GM12878 (cell line): Measurements from ENCODE around the gene CD33. TPM values are rescaled to one million over a fixed set of nuclear protein-coding genes. Genes with fewer than 3 reads are reported as not detected.

Experiments used
- ATAC-seq: fragments of 200-7000 bp; cut with Tn5 transposase; 3 replicates; pipeline ENCODE4 v1.9.1; 2020; ENCODE audit warnings: mild to moderate bottlenecking, moderate library complexity
- BruUV-seq: library from RNA; stranded (reverse); fragments of 400-500 nt; replicated peaks from 2 replicates; lab custom pipeline; 2021; lab: Mats Ljungman, UMichigan
- CTCF ChIA-PET: fragments of 300-600 bp; sonication (Branson Sonifier 250); formaldehyde crosslinking; extraction: SDS; loops from one replicate; lab custom pipeline; 2021; ENCODE audit warnings: inconsistent platforms; lab: Yijun Ruan, JAX
- POLR2A ChIA-PET: fragments of 350-600 bp; formaldehyde crosslinking; extraction: SDS; loops from one replicate; lab custom pipeline; 2021; ENCODE audit warnings: inconsistent platforms; lab: Charles Lee
- RAD21 ChIA-PET: fragments of 300-600 bp; sonication (Branson Sonifier 250); formaldehyde crosslinking; loops from one replicate; lab custom pipeline; 2023; ENCODE audit warnings: antibody characterized with exemption; ENCODE audit not compliant: unreplicated experiment; lab: Charles Lee
- SMC1A ChIA-PET: fragments of 300-600 bp; sonication (Branson Sonifier 250); formaldehyde crosslinking; loops from one replicate; lab custom pipeline; 2023; ENCODE audit not compliant: unreplicated experiment, uncharacterized antibody; lab: Charles Lee
- DNase-seq: peaks from one replicate; pipeline ENCODE4 v3.0.0-alpha.2; 2011; ENCODE audit warnings: low read depth, low spot score
- FAIRE-seq: peaks from 3 replicates; lab custom pipeline; 2011; peaks lifted over from hg19 to GRCh38; lab: Jason Lieb, UNC
- H2AFZ ChIP-seq: 2 replicates; pipeline ENCODE4 v1.6.0; 2011; ENCODE audit warnings: low read depth, low read length, control low read depth; ENCODE audit not compliant: control insufficient read depth
- H3K27ac ChIP-seq: 2 replicates; pipeline ENCODE4 v1.5.1; 2011; ENCODE audit warnings: control low read depth; ENCODE audit not compliant: control insufficient read depth, insufficient read depth
- H3K27me3 ChIP-seq, 2 experiments: replicated peaks in 1 of 2; 2 replicates each; pipeline versions ENCODE4 v1.6.0 to v1.6.1; 2011; ENCODE audit warnings: low read length in 1 of 2; ENCODE audit not compliant: control insufficient read depth in 2 of 2, insufficient read depth in 2 of 2
- H3K36me3 ChIP-seq, 2 experiments: 2 replicates each; pipeline ENCODE4 v1.5.1; 2011; ENCODE audit warnings: low read length in 1 of 2; ENCODE audit not compliant: control insufficient read depth in 2 of 2, insufficient read depth in 2 of 2
- H3K4me1 ChIP-seq: 2 replicates; pipeline ENCODE4 v1.6.1; 2011; ENCODE audit warnings: mild to moderate bottlenecking, low read length, moderate library complexity, mixed read lengths; ENCODE audit not compliant: control insufficient read depth, insufficient read depth
- H3K4me2 ChIP-seq: 2 replicates; pipeline ENCODE4 v1.6.0; 2011; ENCODE audit warnings: control low read depth; ENCODE audit not compliant: control insufficient read depth, insufficient read depth
- H3K4me3 ChIP-seq: fragments of 200-600 bp; sonication (generic); 2 replicates; pipeline ENCODE4 v1.5.1; 2016
- H3K79me2 ChIP-seq: 2 replicates; pipeline ENCODE4 v1.6.0; 2011; ENCODE audit warnings: low read length; ENCODE audit not compliant: control insufficient read depth, insufficient read depth
- H3K9ac ChIP-seq: 2 replicates; pipeline ENCODE4 v1.8.0; 2011; ENCODE audit warnings: low read length, control low read depth, mixed read lengths; ENCODE audit not compliant: control insufficient read depth, insufficient read depth
- H3K9me3 ChIP-seq: replicated peaks from 3 replicates; pipeline ENCODE4 v1.5.1; 2011; ENCODE audit warnings: mild to moderate bottlenecking, low read length; ENCODE audit not compliant: control insufficient read depth, insufficient read depth
- H4K20me1 ChIP-seq: 2 replicates; pipeline ENCODE4 v1.6.0; 2011; ENCODE audit not compliant: control insufficient read depth, insufficient read depth
- ASH2L ChIP-seq: fragments of 300-600, 200-600 bp; sonication (generic); IDR thresholded peaks from 2 replicates; pipeline ENCODE4 v1.6.1; 2017; ENCODE audit warnings: low read depth, mild to moderate bottlenecking, borderline replicate concordance
- CBFB ChIP-seq: IDR thresholded peaks from 2 replicates; pipeline ENCODE4 v1.6.1; 2016; ENCODE audit warnings: antibody characterized with exemption, low read depth
- DPF2 ChIP-seq: fragments of 450-650 bp; IDR thresholded peaks from 2 replicates; pipeline ENCODE4 v1.6.1; 2017; ENCODE audit warnings: mild to moderate bottlenecking
- GABPA ChIP-seq: IDR thresholded peaks from 2 replicates; pipeline ENCODE4 v1.6.1; 2014; ENCODE audit warnings: antibody characterized with exemption, low read depth, mild to moderate bottlenecking, inconsistent platforms
- IKZF1 ChIP-seq: fragments of 450-650 bp; conservative IDR thresholded peaks from 2 replicates; pipeline ENCODE4 v1.6.1; 2017; ENCODE audit warnings: antibody characterized with exemption, mild to moderate bottlenecking
- IKZF2 ChIP-seq, 2 experiments: fragments of 450-650 bp; IDR thresholded peaks; 2 replicates each; pipeline ENCODE4 v1.6.1; 2017; ENCODE audit warnings: mild to moderate bottlenecking in 2 of 2, moderate library complexity in 2 of 2
- NR2C1 ChIP-seq: fragments of 450-650 bp; IDR thresholded peaks from 2 replicates; pipeline ENCODE4 v1.6.1; 2017; ENCODE audit warnings: antibody characterized with exemption, mild to moderate bottlenecking, moderate library complexity
- POLR2A ChIP-seq: IDR thresholded peaks from 2 replicates; pipeline ENCODE4 v1.6.1; 2011; ENCODE audit warnings: low read depth, mild to moderate bottlenecking, low read length
- RELA ChIP-seq: fragments of 450-650 bp; IDR thresholded peaks from 2 replicates; pipeline ENCODE4 v1.8.0; 2014; ENCODE audit warnings: borderline replicate concordance; ENCODE audit not compliant: partially characterized antibody
- SP1 ChIP-seq: IDR thresholded peaks from one replicate; pipeline ENCODE4 v1.6.1; 2011; ENCODE audit warnings: low read depth, low read length
- SUZ12 ChIP-seq: fragments of 200-600 bp; sonication (generic); IDR thresholded peaks from one replicate; pipeline ENCODE4 v1.6.1; 2018; ENCODE audit warnings: antibody characterized with exemption, mild to moderate bottlenecking; ENCODE audit not compliant: unreplicated experiment
- TCF12 ChIP-seq: IDR thresholded peaks from 2 replicates; pipeline ENCODE4 v1.6.1; 2011; ENCODE audit warnings: low read depth, mild to moderate bottlenecking, low read length
- WRNIP1 ChIP-seq: IDR thresholded peaks from 2 replicates; pipeline ENCODE4 v1.6.1; 2011; ENCODE audit warnings: low read depth, low read length, improper control_type of control experiment, borderline replicate concordance
- ZSCAN29 ChIP-seq: fragments of 450-650 bp; IDR thresholded peaks from 2 replicates; pipeline ENCODE4 v1.6.1; 2017; ENCODE audit warnings: mild to moderate bottlenecking, moderate library complexity
- WGBS: methylation state at CpG from one replicate; pipeline ENCODE4 v1.1.6; 2016; ENCODE audit warnings: low lambda C conversion rate; ENCODE audit not compliant: insufficient replicate concordance, insufficient coverage; ENCODE audit errors: missing lambda C conversion rate; 5-methylcytosine and 5-hydroxymethylcytosine counted together
- in situ Hi-C: fragments of 300-500 bp; cut with MboI; formaldehyde crosslinking; loops from 9 replicates; pipeline ENCODE4 v1.14.3; 2018; ENCODE audit warnings: mixed read lengths
- intact Hi-C: fragments of 100-400 bp; cut with micrococcal nuclease; formaldehyde crosslinking; loops from one replicate; pipeline ENCODE4 v1.14.2; 2022; ENCODE audit not compliant: unreplicated experiment
- polyA plus RNA-seq, 11 experiments: library from polyadenylated mRNA; depleted of rRNA in 4 of 11; unstranded in 6 of 11; stranded (reverse) in 5 of 11; fragments of >200 nt; fragmentation: Nextera tagmentation in 4 of 11; fragmentation: Illumina TruSeq in 1 of 11; extraction: Ambion mirVana in 4 of 11; extraction: Trizol in 1 of 11; gene quantifications; 1 replicate in 1 of 11; 2 replicates in 10 of 11; pipeline versions ENCODE4 v1.2.1 to v1.2.3, GENCODE V29; 2011 to 2016; ENCODE audit warnings: inconsistent platforms in 2 of 11, missing spikeins in 2 of 11, low read depth in 1 of 11
- total RNA-seq, 4 experiments: library from RNA; depleted of rRNA in 3 of 4; stranded (reverse); fragments of >200 nt in 3 of 4; fragmentation: Illumina TruSeq in 1 of 4; extraction: Trizol in 1 of 4; gene quantifications; 2 replicates each; pipeline versions ENCODE4 v1.2.1 to v1.2.3, GENCODE V29; 2013 to 2021
- TF ChIP-seq, protein P1 (sequence below): fragments of 450-650 bp; IDR thresholded peaks from 2 replicates; pipeline ENCODE4 v1.6.1; 2017; ENCODE audit warnings: antibody characterized with exemption, mild to moderate bottlenecking, moderate library complexity
- TF ChIP-seq, protein P2 (sequence below): IDR thresholded peaks from 2 replicates; pipeline ENCODE4 v1.6.1; 2011; ENCODE audit warnings: mild to moderate bottlenecking, low read depth, low read length, moderate library complexity; ENCODE audit not compliant: insufficient replicate concordance

CD33 gene
- total and polyA plus RNA-seq, 10 of the 15 experiments (the other 5 are each of a cell fraction or from before 2014, with no cell fraction given): 0.29 to 17.9 (median 0.72) TPM; not detected in 1

DNA sequence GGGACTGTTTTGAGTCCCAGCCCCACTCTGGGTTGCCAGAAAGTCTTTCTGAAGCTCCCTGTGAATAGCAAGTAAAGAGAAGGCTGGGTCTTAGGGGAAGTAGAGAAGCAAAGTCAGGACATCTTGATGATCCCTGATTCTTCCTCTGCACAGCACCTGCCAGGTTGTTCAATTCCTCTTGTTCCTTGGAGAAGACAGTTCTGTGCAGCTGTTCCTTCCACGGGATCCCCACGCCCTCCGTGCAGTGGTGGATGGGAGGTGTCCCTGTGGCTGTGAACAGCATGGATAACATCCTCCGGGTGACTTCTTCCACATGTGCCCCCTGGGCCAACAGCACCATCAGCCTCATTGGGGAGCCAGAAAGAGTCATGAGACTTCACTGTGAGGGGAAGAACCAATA, 57.5 kb downstream of the CD33 start:
- H3K9me3 ChIP-seq: no peaks in the 10 kb centered on the region; the same call in 2 of the 3 replicates
- RAD21 ChIA-PET: no interaction called here
- H3K4me1 ChIP-seq: no peaks in the 10 kb centered on the region
- CTCF ChIA-PET: interaction anchor here (1.8 kb wide), 1 partner anchor 23 kb away, joined by 3 read pairs; no protein-coding TSS in a partner anchor
- no peak overlapping the region for H3K9ac ChIP-seq
- H3K36me3 ChIP-seq: no peaks in the 10 kb centered on the region
- POLR2A ChIA-PET: no interaction called here
- no peak overlapping the region for H3K27ac ChIP-seq
- SMC1A ChIA-PET: no interaction called here
- H3K79me2 ChIP-seq: no peaks in the 10 kb centered on the region
- ATAC-seq: no peak
- in situ Hi-C loops (no loop called here), intact Hi-C loops (no loop called here)
- 14% methylated on average over 4 of the region's 4 CpGs for WGBS
- H3K4me2 ChIP-seq: no peak overlapping the region
- no peaks in the 10 kb centered on the region for H3K27me3 ChIP-seq
- no peak for FAIRE-seq
- H2AFZ ChIP-seq: no peak overlapping the region
- no peak for TF ChIP-seq NR2C1
- H3K4me3 ChIP-seq: no peak overlapping the region
- no peaks in the 10 kb centered on the region for H4K20me1 ChIP-seq
- BruUV-seq: no TSS peak
- no peak for DNase-seq

DNA sequence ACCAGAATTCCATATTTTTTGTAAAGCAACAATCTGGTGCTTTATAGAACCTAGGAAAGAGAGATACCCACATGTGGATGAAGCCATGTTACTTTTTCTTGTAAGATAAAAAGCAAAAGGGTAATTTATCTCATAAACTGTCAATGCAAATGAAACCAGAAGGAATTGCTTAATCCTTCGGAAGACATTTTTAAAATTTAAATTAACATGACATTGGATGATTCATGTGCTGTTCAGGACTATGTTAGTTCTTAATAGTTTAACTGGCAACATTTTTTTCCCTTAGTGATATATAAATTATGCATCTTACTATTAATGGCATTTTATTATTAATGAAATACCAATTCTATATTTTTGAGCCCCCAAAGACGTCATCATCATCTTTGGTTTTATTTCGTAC, 60.8 kb downstream of the CD33 start:
- no peak for ATAC-seq
- DNase-seq: no peak
- Histone ChIP-seq H3K9me3 (no peaks in the 10 kb centered on the region), H3K4me3 (no peak overlapping the region), H3K4me2 (no peak overlapping the region), H3K9ac (no peak overlapping the region), H3K27me3 (peaks cover 0 to 3% of the 10 kb centered on the region in 2 experiments; a peak in 1 of 4 replicates), H3K79me2 (no peaks in the 10 kb centered on the region), H3K36me3 (no peaks in the 10 kb centered on the region), H3K27ac (no peak overlapping the region), H3K4me1 (no peaks in the 10 kb centered on the region), H4K20me1 (no peaks in the 10 kb centered on the region), H2AFZ (no peak overlapping the region)
- ChIA-PET RAD21 (interaction anchor here (0.6 kb wide), 1 partner anchor 28 kb away, joined by 3 read pairs; no protein-coding TSS in a partner anchor), POLR2A (no interaction called here), SMC1A (no interaction called here), CTCF (no interaction called here)
- BruUV-seq: no TSS peak
- FAIRE-seq: no peak
- in situ Hi-C loops: no loop called here
- 0% methylated on average over 3 of the region's 3 CpGs for WGBS
- intact Hi-C loops: no loop called here
- TF ChIP-seq IKZF1: no peak
- TF ChIP-seq POLR2A: no peak
- no peak for TF ChIP-seq DPF2
- no peak for TF ChIP-seq TCF12
- TF ChIP-seq, protein P1, sequence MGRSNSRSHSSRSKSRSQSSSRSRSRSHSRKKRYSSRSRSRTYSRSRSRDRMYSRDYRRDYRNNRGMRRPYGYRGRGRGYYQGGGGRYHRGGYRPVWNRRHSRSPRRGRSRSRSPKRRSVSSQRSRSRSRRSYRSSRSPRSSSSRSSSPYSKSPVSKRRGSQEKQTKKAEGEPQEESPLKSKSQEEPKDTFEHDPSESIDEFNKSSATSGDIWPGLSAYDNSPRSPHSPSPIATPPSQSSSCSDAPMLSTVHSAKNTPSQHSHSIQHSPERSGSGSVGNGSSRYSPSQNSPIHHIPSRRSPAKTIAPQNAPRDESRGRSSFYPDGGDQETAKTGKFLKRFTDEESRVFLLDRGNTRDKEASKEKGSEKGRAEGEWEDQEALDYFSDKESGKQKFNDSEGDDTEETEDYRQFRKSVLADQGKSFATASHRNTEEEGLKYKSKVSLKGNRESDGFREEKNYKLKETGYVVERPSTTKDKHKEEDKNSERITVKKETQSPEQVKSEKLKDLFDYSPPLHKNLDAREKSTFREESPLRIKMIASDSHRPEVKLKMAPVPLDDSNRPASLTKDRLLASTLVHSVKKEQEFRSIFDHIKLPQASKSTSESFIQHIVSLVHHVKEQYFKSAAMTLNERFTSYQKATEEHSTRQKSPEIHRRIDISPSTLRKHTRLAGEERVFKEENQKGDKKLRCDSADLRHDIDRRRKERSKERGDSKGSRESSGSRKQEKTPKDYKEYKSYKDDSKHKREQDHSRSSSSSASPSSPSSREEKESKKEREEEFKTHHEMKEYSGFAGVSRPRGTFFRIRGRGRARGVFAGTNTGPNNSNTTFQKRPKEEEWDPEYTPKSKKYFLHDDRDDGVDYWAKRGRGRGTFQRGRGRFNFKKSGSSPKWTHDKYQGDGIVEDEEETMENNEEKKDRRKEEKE: no peak
- no peak for TF ChIP-seq ZSCAN29
- no peak for TF ChIP-seq SUZ12
- TF ChIP-seq, protein P2, sequence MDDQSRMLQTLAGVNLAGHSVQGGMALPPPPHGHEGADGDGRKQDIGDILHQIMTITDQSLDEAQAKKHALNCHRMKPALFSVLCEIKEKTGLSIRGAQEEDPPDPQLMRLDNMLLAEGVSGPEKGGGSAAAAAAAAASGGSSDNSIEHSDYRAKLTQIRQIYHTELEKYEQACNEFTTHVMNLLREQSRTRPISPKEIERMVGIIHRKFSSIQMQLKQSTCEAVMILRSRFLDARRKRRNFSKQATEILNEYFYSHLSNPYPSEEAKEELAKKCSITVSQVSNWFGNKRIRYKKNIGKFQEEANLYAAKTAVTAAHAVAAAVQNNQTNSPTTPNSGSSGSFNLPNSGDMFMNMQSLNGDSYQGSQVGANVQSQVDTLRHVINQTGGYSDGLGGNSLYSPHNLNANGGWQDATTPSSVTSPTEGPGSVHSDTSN: no peak
- TF ChIP-seq RELA: no peak
- TF ChIP-seq WRNIP1: no peak
- TF ChIP-seq CBFB: no peak
- no peak for TF ChIP-seq GABPA
- no peak for TF ChIP-seq ASH2L
- no peak for TF ChIP-seq IKZF2 (IDR thresholded peaks at IDR 0.05)
- no peak for TF ChIP-seq SP1
